CD4-positive, alpha-beta T cell treated with Interleukin-15 for 4 hours (primary cell): Measurements from ENCODE around the gene CHRM2.
"Not testable (repeated sequence)": the region's sequence is repeated elsewhere in the genome, so short reads cannot be mapped to it uniquely, and the experiment has no call there.

ENCODE experiments used
- DNase-seq: peaks from one replicate; pipeline ENCODE4 v3.0.0-alpha.2; 2020; ENCODE audit warnings: low spot score

CHRM2 gene

GRCh38 chr7:136868496-136869000 is at the start of gene CHRM2:
CHRM2 (plus strand) TSS chr7:136868652; CDS start chr7:137014866, 146,214 bp downstream.
- no peak for DNase-seq

GRCh38 chr7:136831398-136831797 is 37.1 kb upstream of the CHRM2 start:
- DNase-seq: not testable (repeated sequence)

GRCh38 chr7:136845899-136846465 is 22.5 kb upstream of the CHRM2 start:
- no peak for DNase-seq

- no peak for DNase-seq
These were observed 20.6 kb upstream of the CHRM2 start for GRCh38 chr7:136847858-136848257.

GRCh38 chr7:136853654-136854053 is 14.8 kb upstream of the CHRM2 start:
- DNase-seq: no peak

GRCh38 chr7:136857573-136857972 is 10.9 kb upstream of the CHRM2 start:
- DNase-seq: no peak

GRCh38 chr7:136859803-136860202 is 8.6 kb upstream of the CHRM2 start:
- DNase-seq: no peak

GRCh38 chr7:136865236-136865635 is 3.2 kb upstream of the CHRM2 start:
- no peak for DNase-seq

- DNase-seq: no peak
These were observed 2.7 kb upstream of the CHRM2 start for GRCh38 chr7:136865777-136866176.

- no peak for DNase-seq
These were observed 829 bp downstream of the CHRM2 start for GRCh38 chr7:136869001-136869961.

- no peak for DNase-seq
These were observed 1.8 kb downstream of the CHRM2 start for GRCh38 chr7:136869991-136870865.

GRCh38 chr7:136870866-136871487 is 2.5 kb downstream of the CHRM2 start:
- no peak for DNase-seq

GRCh38 chr7:136874393-136875032 is 6.1 kb downstream of the CHRM2 start:
- DNase-seq: no peak

GRCh38 chr7:136877509-136877908 is 9.1 kb downstream of the CHRM2 start:
- no peak for DNase-seq

- DNase-seq: no peak
These were observed 9.5 kb downstream of the CHRM2 start for GRCh38 chr7:136877990-136878389.

- DNase-seq: no peak
These were observed 10.4 kb downstream of the CHRM2 start for GRCh38 chr7:136878878-136879277.

- DNase-seq: no peak
These were observed 14.6 kb downstream of the CHRM2 start for GRCh38 chr7:136883046-136883445.

GRCh38 chr7:136884492-136884891 is 16.0 kb downstream of the CHRM2 start:
- no peak for DNase-seq

GRCh38 chr7:136887317-136887716 is 18.9 kb downstream of the CHRM2 start:
- no peak for DNase-seq

- DNase-seq: no peak
These were observed 21.9 kb downstream of the CHRM2 start for GRCh38 chr7:136890399-136890798.

- no peak for DNase-seq
These were observed 23.4 kb downstream of the CHRM2 start for GRCh38 chr7:136891850-136892249.
